GM18520 (cell line): Measurements from ENCODE around the gene UPF3A.
"Not testable (repeated sequence)": the region's sequence is repeated elsewhere in the genome, so short reads cannot be mapped to it uniquely, and the experiment has no call there.

Source experiments
- ATAC-seq: cut with Tn5 transposase; IDR thresholded peaks from one replicate; pipeline ENCODE4 v1.9.1; 2021; ENCODE audit not compliant: unreplicated experiment

Gene UPF3A

GRCh38 chr13:114304346-114305034 is 23.1 kb downstream of the UPF3A start:
- no peak for ATAC-seq

- no peak for ATAC-seq
Measured at GRCh38 chr13:114309086-114309485, 27.7 kb downstream of the UPF3A start.

GRCh38 chr13:114309806-114310410 is 28.5 kb downstream of the UPF3A start:
- no peak for ATAC-seq

GRCh38 chr13:114310956-114311355 is 29.6 kb downstream of the UPF3A start:
- ATAC-seq = no peak

GRCh38 chr13:114311387-114311786 is 30.0 kb downstream of the UPF3A start:
- no peak for ATAC-seq

GRCh38 chr13:114311908-114312307 is 30.5 kb downstream of the UPF3A start:
- no peak for ATAC-seq

GRCh38 chr13:114313061-114313860 is 31.9 kb downstream of the UPF3A start:
- ATAC-seq = no peak

GRCh38 chr13:114314074-114314912 is 32.9 kb downstream of the UPF3A start, which contains the start of gene CHAMP1:
Gene CHAMP1 (plus strand): TSS chr13:114314503. CDS start chr13:114323843, 9,340 bp downstream.
- peak; percentile 82 for ATAC-seq

- no peak for ATAC-seq
Measured at GRCh38 chr13:114315074-114315785, 33.8 kb downstream of the UPF3A start.

GRCh38 chr13:114318624-114319023 is 37.2 kb downstream of the UPF3A start:
- ATAC-seq = no peak

- ATAC-seq = no peak
Measured at GRCh38 chr13:114319441-114319913, 38.1 kb downstream of the UPF3A start.

GRCh38 chr13:114320065-114320464 is 38.7 kb downstream of the UPF3A start:
- ATAC-seq = no peak

GRCh38 chr13:114321256-114321655 is 39.9 kb downstream of the UPF3A start:
- no peak for ATAC-seq

- no peak for ATAC-seq
Measured at GRCh38 chr13:114323349-114323748, 41.9 kb downstream of the UPF3A start.

- ATAC-seq = no peak
Measured at GRCh38 chr13:114324334-114324733, 42.9 kb downstream of the UPF3A start.

GRCh38 chr13:114325729-114326128 is 44.3 kb downstream of the UPF3A start:
- no peak for ATAC-seq

GRCh38 chr13:114328034-114328433 is 46.6 kb downstream of the UPF3A start:
- no peak for ATAC-seq

GRCh38 chr13:114328595-114328994 is 47.2 kb downstream of the UPF3A start:
- no peak for ATAC-seq

GRCh38 chr13:114330086-114330485 is 48.7 kb downstream of the UPF3A start:
- no peak for ATAC-seq

- ATAC-seq = not testable (repeated sequence)
Measured at GRCh38 chr13:114333881-114334280, 52.5 kb downstream of the UPF3A start.
